Measurements from ENCODE around the gene PGAM5.

The PGAM5 gene

GRCh38 chr12:132664206-132665148 lies 46.2 kb upstream of the PGAM5 start:
- Histone ChIP-seq H3K79me1 (ENCODE audit: low read depth, low read length) (peaks cover 7% of the 10 kb centered on the region), H2AFZ (ENCODE audit: low read length) (no peak overlapping the region), H3K9me3 (replicated peaks in 1 of 2; ENCODE audit: control insufficient read depth in 2 of 2, insufficient read depth in 1 of 2, low read depth in 1 of 2, low read length in 2 of 2) (no peaks in the 10 kb centered on the region), H3K14ac (ENCODE audit: low read length) (no peak overlapping the region), H2AK5ac (ENCODE audit: low read depth, low read length) (no peak overlapping the region), H3K27ac (replicated peaks; ENCODE audit: low read length) (no peak overlapping the region), H3K4me3 (ENCODE audit: low read length in 2 of 2) (no peak overlapping the region), H3K27me3 (ENCODE audit: control insufficient read depth in 3 of 3, insufficient read depth in 3 of 3, low read depth in 1 of 3, low read length in 3 of 3) (no peaks in the 10 kb centered on the region), H4K8ac (ENCODE audit: low read depth, low read length) (no peak overlapping the region), H3K23ac (ENCODE audit: low read depth, low read length, poor library complexity) (peak overlapping the region; percentile 68), H4K91ac (ENCODE audit: low read depth, low read length, poor library complexity) (no peak overlapping the region), H3K36me3 (replicated peaks in 1 of 2; ENCODE audit: control insufficient read depth in 2 of 2, insufficient read depth in 2 of 2, low read length in 2 of 2) (peaks cover 78 to 99% of the 10 kb centered on the region in 2 donors), H2BK15ac (ENCODE audit: low read length) (no peak overlapping the region), H3K4ac (ENCODE audit: low read length) (no peak overlapping the region), H3K9ac (ENCODE audit: low read depth, low read length, poor library complexity) (no peak overlapping the region), H2BK120ac (ENCODE audit: low read depth, low read length) (no peak overlapping the region), H3K18ac (ENCODE audit: low read length) (no peak overlapping the region), H2BK5ac (ENCODE audit: low read length) (no peak overlapping the region), H3K4me1 (ENCODE audit: control insufficient read depth in 2 of 2, insufficient read depth in 1 of 2, low read depth in 1 of 2, low read length in 2 of 2) (no peaks in the 10 kb centered on the region), H3K4me2 (ENCODE audit: insufficient read depth, low read length, poor library complexity, severe bottlenecking) (no peak overlapping the region), H2BK12ac (ENCODE audit: low read length) (no peak overlapping the region)
- WGBS, 2 donors (ENCODE audit: extremely low coverage in 2 of 2, insufficient read length in 2 of 2, insufficient replicate concordance in 1 of 2) = no CpG with 5 or more reads among the region's 21 CpGs
- DNase-seq (ENCODE audit: low spot score) = no peak

DNA sequence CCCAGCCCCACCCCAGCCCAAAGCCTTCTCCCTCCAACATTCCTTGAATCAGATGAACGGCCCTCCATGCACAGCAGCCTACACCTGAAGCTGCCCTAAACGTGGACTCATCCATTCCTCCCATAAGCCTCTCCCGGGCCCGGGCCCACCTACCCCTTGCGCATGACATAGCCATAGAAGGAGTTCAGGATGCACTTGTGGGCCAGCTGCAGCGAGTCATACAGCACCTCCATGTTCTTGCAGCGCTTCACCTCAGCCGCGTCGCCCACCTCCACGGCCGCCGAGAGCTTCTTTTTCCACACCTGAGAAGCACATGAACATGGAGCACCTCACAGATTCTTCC lies 45.5 kb upstream of the PGAM5 start:
- Histone ChIP-seq H3K18ac (ENCODE audit: low read length) (no peak overlapping the region), H3K23ac (ENCODE audit: low read depth, low read length, poor library complexity) (no peak overlapping the region), H2BK5ac (ENCODE audit: low read length) (no peak overlapping the region), H4K91ac (ENCODE audit: low read depth, low read length, poor library complexity) (no peak overlapping the region), H3K36me3 (replicated peaks in 1 of 2; ENCODE audit: control insufficient read depth in 2 of 2, insufficient read depth in 2 of 2, low read length in 2 of 2) (peaks cover 81 to 99% of the 10 kb centered on the region in 2 donors), H3K9ac (ENCODE audit: low read depth, low read length, poor library complexity) (no peak overlapping the region), H2BK15ac (ENCODE audit: low read length) (no peak overlapping the region), H3K14ac (ENCODE audit: low read length) (no peak overlapping the region), H3K4ac (ENCODE audit: low read length) (no peak overlapping the region), H3K4me1 (ENCODE audit: control insufficient read depth in 2 of 2, insufficient read depth in 1 of 2, low read depth in 1 of 2, low read length in 2 of 2) (no peaks in the 10 kb centered on the region), H2AFZ (ENCODE audit: low read length) (no peak overlapping the region), H4K8ac (ENCODE audit: low read depth, low read length) (no peak overlapping the region), H3K9me3 (replicated peaks in 1 of 2; ENCODE audit: control insufficient read depth in 2 of 2, insufficient read depth in 1 of 2, low read depth in 1 of 2, low read length in 2 of 2) (no peaks in the 10 kb centered on the region), H3K27ac (replicated peaks; ENCODE audit: low read length) (no peak overlapping the region), H3K27me3 (ENCODE audit: control insufficient read depth in 3 of 3, insufficient read depth in 3 of 3, low read depth in 1 of 3, low read length in 3 of 3) (no peaks in the 10 kb centered on the region), H3K79me1 (ENCODE audit: low read depth, low read length) (peaks cover 7% of the 10 kb centered on the region), H3K4me3 (ENCODE audit: low read length in 2 of 2) (no peak overlapping the region), H2BK12ac (ENCODE audit: low read length) (no peak overlapping the region), H2BK120ac (ENCODE audit: low read depth, low read length) (no peak overlapping the region), H3K4me2 (ENCODE audit: insufficient read depth, low read length, poor library complexity, severe bottlenecking) (no peak overlapping the region), H2AK5ac (ENCODE audit: low read depth, low read length) (no peak overlapping the region)
- no CpG with 5 or more reads among the region's 13 CpGs for WGBS, 2 donors (ENCODE audit: extremely low coverage in 2 of 2, insufficient read length in 2 of 2, insufficient replicate concordance in 1 of 2)
- DNase-seq (ENCODE audit: low spot score) = no peak

- Histone ChIP-seq H3K4me3 (ENCODE audit: low read length in 2 of 2) (no peak overlapping the region), H3K79me1 (ENCODE audit: low read depth, low read length) (peaks cover 7% of the 10 kb centered on the region), H3K14ac (ENCODE audit: low read length) (no peak overlapping the region), H3K4me1 (ENCODE audit: control insufficient read depth in 2 of 2, insufficient read depth in 1 of 2, low read depth in 1 of 2, low read length in 2 of 2) (no peaks in the 10 kb centered on the region), H2BK15ac (ENCODE audit: low read length) (no peak overlapping the region), H3K36me3 (replicated peaks in 1 of 2; ENCODE audit: control insufficient read depth in 2 of 2, insufficient read depth in 2 of 2, low read length in 2 of 2) (peaks cover 76 to 98% of the 10 kb centered on the region in 2 donors), H2AK5ac (ENCODE audit: low read depth, low read length) (no peak overlapping the region), H4K8ac (ENCODE audit: low read depth, low read length) (no peak overlapping the region), H3K27ac (replicated peaks; ENCODE audit: low read length) (no peak overlapping the region), H3K18ac (ENCODE audit: low read length) (no peak overlapping the region), H3K23ac (ENCODE audit: low read depth, low read length, poor library complexity) (no peak overlapping the region), H2BK120ac (ENCODE audit: low read depth, low read length) (no peak overlapping the region), H2AFZ (ENCODE audit: low read length) (no peak overlapping the region), H3K27me3 (ENCODE audit: control insufficient read depth in 3 of 3, insufficient read depth in 3 of 3, low read depth in 1 of 3, low read length in 3 of 3) (no peaks in the 10 kb centered on the region), H2BK12ac (ENCODE audit: low read length) (no peak overlapping the region), H3K9me3 (replicated peaks in 1 of 2; ENCODE audit: control insufficient read depth in 2 of 2, insufficient read depth in 1 of 2, low read depth in 1 of 2, low read length in 2 of 2) (no peaks in the 10 kb centered on the region), H2BK5ac (ENCODE audit: low read length) (no peak overlapping the region), H3K9ac (ENCODE audit: low read depth, low read length, poor library complexity) (no peak overlapping the region), H3K4me2 (ENCODE audit: insufficient read depth, low read length, poor library complexity, severe bottlenecking) (no peak overlapping the region), H4K91ac (ENCODE audit: low read depth, low read length, poor library complexity) (no peak overlapping the region), H3K4ac (ENCODE audit: low read length) (no peak overlapping the region)
- no CpG with 5 or more reads among the region's 6 CpGs for WGBS, 2 donors (ENCODE audit: extremely low coverage in 2 of 2, insufficient read length in 2 of 2, insufficient replicate concordance in 1 of 2)
- DNase-seq (ENCODE audit: low spot score) = no peak
These were observed 44.8 kb upstream of the PGAM5 start for GRCh38 chr12:132665794-132666193.

DNA sequence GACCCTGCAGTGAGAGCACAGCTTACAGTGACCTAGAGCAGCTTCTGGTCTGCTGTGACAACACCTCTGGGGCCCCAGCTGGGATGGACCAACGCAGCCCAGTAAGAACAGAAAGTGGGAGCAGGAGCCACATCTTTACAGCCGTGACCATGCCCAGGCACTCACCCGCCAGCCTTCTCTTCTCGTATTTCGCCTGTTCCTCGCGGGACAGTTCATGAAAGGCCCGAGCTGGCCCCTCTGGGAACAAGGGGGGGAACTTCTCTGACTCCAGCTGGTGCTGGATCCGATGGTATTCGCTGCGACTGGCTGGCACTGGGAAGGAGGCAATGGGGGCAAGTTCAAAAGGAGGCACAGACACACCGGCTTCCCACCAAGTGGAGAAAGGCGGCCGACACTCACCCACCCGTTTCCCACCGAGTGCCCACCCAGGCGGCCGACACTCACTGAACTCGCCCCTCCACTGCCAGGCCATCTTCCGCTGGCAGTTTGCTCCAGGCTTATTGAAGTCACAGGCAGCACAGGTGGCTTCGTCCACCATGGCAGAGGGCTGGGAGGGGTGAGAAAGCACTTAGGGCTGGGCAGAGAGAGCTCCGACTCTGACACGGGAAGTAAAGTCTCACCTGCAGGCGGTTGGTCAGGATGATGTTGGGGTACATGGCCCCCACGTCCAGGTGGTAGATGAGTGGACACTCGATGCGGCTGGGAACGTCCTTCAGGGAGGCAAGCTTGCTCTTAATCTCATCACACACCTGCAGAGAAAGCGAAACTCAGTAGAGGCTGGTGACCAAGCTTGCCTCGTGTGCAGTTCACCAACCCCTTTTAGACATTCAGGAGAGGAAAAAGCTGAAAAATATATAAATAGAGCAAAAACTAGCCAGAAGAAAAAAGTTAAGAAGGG lies 42.2 kb upstream of the PGAM5 start:
- Histone ChIP-seq H3K18ac (ENCODE audit: low read length) (no peak overlapping the region), H4K8ac (ENCODE audit: low read depth, low read length) (no peak overlapping the region), H3K36me3 (replicated peaks in 1 of 2; ENCODE audit: control insufficient read depth in 2 of 2, insufficient read depth in 2 of 2, low read length in 2 of 2) (peaks cover 69 to 97% of the 10 kb centered on the region in 2 donors), H3K79me1 (ENCODE audit: low read depth, low read length) (peaks cover 7% of the 10 kb centered on the region), H3K4ac (ENCODE audit: low read length) (no peak overlapping the region), H3K9ac (ENCODE audit: low read depth, low read length, poor library complexity) (peak overlapping the region; percentile 9), H3K9me3 (replicated peaks in 1 of 2; ENCODE audit: control insufficient read depth in 2 of 2, insufficient read depth in 1 of 2, low read depth in 1 of 2, low read length in 2 of 2) (no peaks in the 10 kb centered on the region), H2BK120ac (ENCODE audit: low read depth, low read length) (no peak overlapping the region), H2BK15ac (ENCODE audit: low read length) (no peak overlapping the region), H3K14ac (ENCODE audit: low read length) (no peak overlapping the region), H2AK5ac (ENCODE audit: low read depth, low read length) (no peak overlapping the region), H3K27ac (replicated peaks; ENCODE audit: low read length) (no peak overlapping the region), H2BK5ac (ENCODE audit: low read length) (no peak overlapping the region), H3K4me2 (ENCODE audit: insufficient read depth, low read length, poor library complexity, severe bottlenecking) (no peak overlapping the region), H3K27me3 (ENCODE audit: control insufficient read depth in 3 of 3, insufficient read depth in 3 of 3, low read depth in 1 of 3, low read length in 3 of 3) (no peaks in the 10 kb centered on the region), H4K91ac (ENCODE audit: low read depth, low read length, poor library complexity) (no peak overlapping the region), H2BK12ac (ENCODE audit: low read length) (no peak overlapping the region), H3K4me3 (ENCODE audit: low read length in 2 of 2) (peak overlapping the region in 1 of 2 donors; percentile 55), H2AFZ (ENCODE audit: low read length) (no peak overlapping the region), H3K23ac (ENCODE audit: low read depth, low read length, poor library complexity) (peak overlapping the region; percentile 60), H3K4me1 (ENCODE audit: control insufficient read depth in 2 of 2, insufficient read depth in 1 of 2, low read depth in 1 of 2, low read length in 2 of 2) (no peaks in the 10 kb centered on the region)
- no CpG with 5 or more reads among the region's 30 CpGs for WGBS, 2 donors (ENCODE audit: extremely low coverage in 2 of 2, insufficient read length in 2 of 2, insufficient replicate concordance in 1 of 2)
- DNase-seq (ENCODE audit: low spot score) = no peak
